Stimulated activated CD4-positive, alpha-beta T cell treated with anti-CD3 and anti-CD28 coated beads, TNF-alpha, amount 100 ng/mL, for 48 hours (primary cell): ENCODE results near the gene PRAC1.

Experiments used
- DNase-seq, 3 donors: peaks; one replicate each; pipeline ENCODE4 v3.0.0-alpha.2; 2020; ENCODE audit warnings: low read depth in 3 of 3

PRAC1 gene

DNA sequence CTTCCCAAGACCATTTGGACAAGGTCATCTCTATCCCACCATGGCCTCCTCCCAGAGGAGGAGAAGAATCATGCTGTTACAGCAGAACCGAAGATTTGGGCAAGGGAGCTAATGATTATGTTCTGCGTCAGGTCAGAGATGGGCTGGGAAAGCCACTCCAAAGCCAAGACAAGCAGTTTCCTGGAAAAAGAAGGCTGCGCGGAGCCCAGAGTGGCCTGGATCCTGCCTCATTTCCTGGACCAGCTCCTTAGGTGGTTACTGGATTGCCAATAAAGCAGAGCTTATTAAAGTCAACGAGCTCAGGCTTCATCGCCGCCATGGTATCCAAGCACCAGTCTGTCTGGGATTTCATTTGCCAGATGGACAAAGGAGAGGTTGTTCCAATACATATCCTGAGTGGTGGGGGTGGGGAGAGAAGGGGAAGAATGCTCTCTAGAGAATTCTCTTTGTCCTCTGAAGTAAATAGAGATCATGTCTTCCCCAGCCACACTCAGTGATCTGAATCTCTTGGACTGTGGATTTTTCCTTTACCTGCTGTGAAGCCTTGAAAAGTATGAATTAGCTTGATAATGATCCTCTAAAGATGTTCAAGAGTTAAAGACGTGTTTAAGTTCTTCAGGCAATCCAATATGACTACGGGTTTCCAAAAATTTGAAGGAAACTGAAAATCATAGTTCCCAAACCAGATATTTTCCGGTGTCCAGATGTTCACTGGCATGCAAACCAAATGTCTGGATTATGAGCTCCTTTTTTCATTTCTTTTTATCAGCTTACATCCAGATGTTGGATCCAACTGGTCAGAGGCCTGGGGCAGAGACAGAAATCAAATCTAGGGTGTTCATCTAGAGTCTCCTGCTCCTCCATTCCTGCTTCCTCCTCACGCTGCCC, 17.7 kb downstream of the PRAC1 start:
- DNase-seq = no peak

DNA sequence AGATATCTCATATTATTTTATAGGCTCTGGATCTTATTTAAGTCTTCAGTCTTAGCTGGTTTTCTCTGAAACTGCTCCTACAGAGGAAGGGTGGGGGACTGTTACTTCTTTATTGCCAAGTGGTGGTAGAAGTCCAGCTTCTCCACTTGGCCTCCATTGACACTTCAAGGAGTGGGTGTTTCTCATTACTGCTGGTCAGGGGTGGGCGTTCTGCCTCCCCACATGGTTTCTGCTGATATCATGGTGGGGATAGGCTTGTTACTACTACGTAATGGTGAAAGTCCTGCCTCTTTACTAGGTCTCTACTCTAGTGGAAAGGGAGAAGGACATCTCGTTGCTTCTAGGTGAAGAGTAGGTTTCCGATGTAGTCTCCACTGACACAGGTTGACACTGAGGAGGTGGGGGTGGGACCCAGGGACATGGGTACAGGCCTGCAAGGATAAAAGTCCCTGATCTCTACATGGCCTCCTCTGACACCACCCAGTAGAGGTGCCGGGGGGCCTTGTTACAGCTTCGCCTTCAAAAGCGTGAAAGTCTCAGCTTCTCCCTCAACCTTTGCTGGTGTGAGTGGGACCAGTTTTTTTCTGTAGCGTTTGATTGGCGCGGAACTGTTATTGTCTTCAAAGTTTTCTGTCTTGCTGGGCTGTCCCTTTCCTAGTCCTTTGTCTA, 20.3 kb downstream of the PRAC1 start:
- DNase-seq = no peak

DNA sequence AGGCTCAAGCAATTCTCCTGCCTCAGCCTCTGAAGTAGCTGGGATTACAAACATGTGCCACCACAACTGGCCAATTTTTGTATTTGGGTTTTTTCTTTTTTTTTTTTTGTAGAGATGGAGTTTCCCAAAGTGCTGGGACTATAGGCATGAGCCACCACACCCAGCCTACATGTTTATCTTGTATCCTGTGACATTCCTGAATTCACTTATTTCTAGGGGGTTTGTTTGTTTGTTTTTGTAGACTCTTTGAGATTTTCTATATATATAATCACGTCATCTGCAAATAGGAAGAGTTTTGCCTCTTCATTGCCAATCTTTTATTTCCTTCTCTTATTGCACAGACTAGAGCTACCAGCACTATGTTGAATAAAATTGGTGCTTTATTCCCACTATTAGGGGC, 29.1 kb downstream of the PRAC1 start:
- no peak for DNase-seq

DNA sequence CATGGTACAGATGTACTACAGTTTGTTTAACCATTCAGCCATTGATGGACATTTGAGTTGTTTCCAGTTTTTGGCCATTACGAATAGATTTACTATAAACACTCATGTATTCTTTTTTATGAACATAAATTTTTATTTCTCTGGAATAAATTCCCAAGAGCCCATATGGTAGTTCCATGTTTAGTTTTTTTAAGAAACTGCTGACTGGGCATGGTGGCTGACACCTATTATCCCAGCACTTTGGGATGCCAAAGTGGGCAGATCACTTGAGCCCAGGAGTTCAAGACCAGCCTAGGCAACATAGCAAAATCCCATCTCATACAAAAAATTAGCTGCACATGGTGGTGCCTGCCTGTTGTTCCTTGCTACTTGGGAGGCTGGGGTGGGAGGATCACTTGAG, 30.3 kb downstream of the PRAC1 start:
- DNase-seq = no peak

DNA sequence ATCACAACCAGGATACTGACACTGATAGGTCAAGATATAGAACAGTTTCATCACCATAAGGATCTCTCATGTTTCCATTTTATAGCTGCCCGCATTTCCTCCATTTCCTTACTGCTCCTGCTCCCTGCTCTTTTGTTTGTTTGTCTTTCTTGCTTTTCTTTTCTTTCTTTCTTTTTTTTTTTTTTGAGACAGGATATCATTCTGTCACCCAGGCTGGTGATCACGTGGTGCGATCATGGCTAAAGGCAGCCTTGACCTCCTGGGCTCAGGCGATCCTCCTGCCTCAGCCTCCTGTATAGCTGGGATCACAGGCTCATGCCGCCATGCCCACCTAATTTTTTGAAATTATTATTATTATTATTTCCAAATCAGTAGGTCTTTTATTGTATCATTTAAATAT, 31.7 kb downstream of the PRAC1 start:
- DNase-seq = no peak

DNA sequence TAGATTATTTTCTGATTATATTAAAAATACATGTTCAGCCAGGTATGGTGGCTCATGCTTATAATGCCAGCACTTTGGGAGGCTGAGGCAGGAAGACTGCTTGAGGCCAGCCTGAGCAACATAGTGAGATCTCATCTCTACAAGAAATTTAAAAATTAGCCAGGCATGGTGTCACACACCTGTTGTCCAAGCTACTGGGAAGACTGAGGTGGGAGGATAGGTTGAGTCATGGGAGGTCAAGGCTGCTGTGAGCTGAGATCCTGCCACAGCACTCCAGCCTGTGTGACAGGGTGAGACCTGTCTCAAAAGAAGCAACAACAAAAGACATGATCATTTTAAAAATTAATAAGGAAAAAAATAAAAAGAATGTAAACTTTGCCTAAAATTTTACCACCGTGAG, 40.7 kb downstream of the PRAC1 start:
- DNase-seq = no peak

DNA sequence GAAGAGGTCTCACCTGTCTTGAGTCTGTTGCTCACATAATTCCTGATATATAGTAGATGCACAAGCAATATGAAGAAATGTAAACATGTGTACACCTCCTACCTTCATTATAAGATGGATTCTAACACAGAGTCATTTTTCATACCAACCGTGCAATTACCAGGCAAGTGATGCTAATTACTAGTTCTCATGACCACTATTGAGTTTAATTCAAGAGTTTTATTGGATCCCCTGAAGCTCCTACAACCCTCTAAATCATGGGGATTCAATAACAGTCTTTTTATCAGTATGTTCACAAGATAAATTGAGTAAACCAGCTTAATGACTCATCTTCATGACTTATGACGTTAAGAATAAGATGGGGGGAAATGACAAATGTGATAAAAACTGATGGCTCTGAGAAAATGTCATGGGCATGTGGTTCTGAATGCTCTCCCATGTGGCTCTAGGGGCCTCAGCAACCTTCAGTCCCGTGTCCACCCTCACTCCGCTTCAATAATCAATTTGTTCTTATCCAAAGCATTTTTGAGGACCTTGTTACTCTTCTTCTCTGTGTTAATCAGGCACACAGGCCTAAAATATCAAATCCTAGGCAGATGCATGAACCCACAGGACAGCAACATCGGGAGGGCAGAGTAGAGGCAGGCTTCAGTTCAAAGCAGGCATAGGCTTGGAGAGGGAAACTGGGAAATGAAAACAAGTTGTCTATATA, 42.8 kb downstream of the PRAC1 start:
- DNase-seq = no peak

DNA sequence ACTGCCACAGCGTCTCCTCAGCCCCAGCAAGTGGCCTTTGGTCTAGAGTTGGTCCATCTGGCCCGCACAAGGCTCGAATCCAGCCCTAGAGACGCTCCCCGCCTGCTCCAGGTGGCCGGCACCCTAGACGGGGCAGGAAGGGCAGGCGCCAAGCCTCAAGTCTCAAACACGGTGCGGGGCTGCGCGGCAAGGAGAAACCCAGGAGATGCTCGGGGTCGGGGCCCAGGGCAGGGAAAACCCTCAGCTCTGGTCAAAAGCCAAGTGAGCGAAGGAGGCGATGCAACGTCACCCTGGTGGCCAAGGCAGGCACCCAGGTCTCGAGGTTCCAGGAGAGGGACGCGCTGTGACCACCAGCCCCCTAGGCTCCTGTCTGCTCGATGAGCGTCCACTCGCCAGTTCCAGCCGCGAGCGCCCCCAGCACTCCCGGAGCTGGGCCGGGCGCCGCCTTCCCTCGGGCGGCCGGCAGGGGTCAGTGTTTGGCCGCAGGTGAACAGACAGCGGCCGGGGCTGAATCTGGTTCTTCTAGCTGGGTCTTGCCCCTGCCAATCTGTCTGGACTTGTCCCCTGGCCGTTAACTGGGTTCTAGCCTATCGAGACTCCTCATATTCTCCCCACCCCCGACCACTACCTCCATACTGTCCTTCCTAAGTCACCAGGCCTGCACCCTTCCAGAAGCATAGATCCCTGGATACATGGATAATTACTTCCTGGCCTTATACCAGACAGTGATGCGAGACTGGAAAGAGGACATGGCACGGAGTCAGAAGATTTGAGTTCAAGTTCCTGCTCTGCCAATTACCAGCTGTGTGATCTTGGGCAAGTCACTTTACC, 44.0 kb downstream of the PRAC1 start:
- peak; percentile 19 to 67 (median 56) for DNase-seq

DNA sequence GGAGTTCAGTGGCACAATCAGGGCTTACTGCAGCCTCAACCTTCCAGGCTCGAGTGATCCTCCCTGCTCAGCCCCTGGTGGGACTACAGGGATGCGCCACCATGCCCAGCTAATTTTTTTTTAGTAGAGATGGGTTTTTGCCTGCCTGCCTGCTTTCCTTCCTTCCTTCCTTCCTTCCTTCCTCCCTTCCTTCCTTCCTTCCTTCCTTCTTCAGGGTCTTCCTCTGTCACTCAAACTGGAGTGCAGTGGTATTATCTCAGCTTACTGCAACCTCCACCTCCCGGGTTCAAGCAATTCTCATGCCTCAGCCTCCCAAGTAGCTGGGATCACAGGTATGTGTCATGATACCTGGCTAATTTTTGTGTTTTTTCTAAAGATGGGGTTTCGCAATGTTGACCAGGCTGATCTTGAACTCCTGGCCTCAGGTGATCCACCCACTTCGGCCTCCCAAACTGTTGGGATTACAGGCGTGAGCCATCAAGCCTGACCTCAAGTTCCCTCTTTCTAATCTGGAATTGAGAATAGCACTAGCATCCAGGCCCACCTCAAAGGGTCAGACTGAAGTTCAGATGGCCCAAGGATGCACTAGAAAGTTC, 45.3 kb downstream of the PRAC1 start:
- DNase-seq = no peak

DNA sequence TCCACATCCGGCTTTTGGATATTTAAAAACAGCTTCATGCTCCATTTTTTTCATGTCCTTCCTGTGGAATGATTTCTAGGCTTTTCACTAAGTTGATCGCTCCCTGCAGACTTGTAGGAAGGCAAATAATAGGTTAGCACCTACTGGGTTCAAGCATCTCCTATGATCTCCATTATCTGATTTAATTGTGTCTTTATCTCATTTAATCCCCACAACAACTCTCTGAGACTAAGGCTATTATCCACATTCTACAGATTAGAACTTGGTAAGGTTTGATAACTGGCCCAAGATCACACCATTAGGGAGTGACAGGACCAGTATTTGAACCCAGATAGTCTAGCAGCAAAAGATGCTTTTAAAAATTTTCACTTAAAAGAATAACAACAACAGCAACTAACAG, 50.0 kb downstream of the PRAC1 start:
- DNase-seq = no peak
